Lower lobe of right lung (tissue), 2 donors: ENCODE data around the gene F2RL1. TPM values are rescaled to one million over a fixed set of nuclear protein-coding genes. Genes with fewer than 3 reads are reported as not detected.

Source experiments
- ATAC-seq, 2 donors: fragments of 200-7000 bp; cut with Tn5 transposase; one replicate each; pipeline ENCODE4 v1.9.1; 2020 to 2022; ENCODE audit warnings: mild to moderate bottlenecking in 2 of 2, moderate library complexity in 2 of 2
- DNase-seq: peaks from one replicate; pipeline ENCODE4 v3.0.0-alpha.2; 2020
- H3K27ac ChIP-seq: fragments of 200-600 bp; one replicate; pipeline ENCODE4 v1.8.0; 2022
- H3K27me3 ChIP-seq: fragments of 200-600 bp; one replicate; pipeline ENCODE4 v1.8.0; 2022; ENCODE audit warnings: low read depth
- H3K36me3 ChIP-seq: fragments of 200-600 bp; one replicate; pipeline ENCODE4 v1.8.0; 2022; ENCODE audit warnings: mild to moderate bottlenecking
- H3K4me1 ChIP-seq: fragments of 200-600 bp; one replicate; pipeline ENCODE4 v1.8.0; 2022
- H3K4me3 ChIP-seq: fragments of 200-600 bp; one replicate; pipeline ENCODE4 v1.8.0; 2022; ENCODE audit warnings: mild to moderate bottlenecking
- H3K9me3 ChIP-seq: fragments of 200-600 bp; one replicate; pipeline ENCODE4 v1.8.0; 2022
- CTCF ChIP-seq: fragments of 200-600 bp; IDR thresholded peaks from one replicate; pipeline ENCODE4 v1.8.0; 2022; ENCODE audit warnings: antibody characterized with exemption, mild to moderate bottlenecking
- intact Hi-C: fragments of 100-400 bp; cut with DNase I; formaldehyde crosslinking; loops from one replicate; pipeline ENCODE4 v1.11.0; 2022
- total RNA-seq: library from RNA; stranded (reverse); fragmentation: NEBNext Ultra II Directional; extraction: Animal tissue kit (Norgen Biotek cat#: 25700); gene quantifications from one replicate; pipeline ENCODE4 v1.2.1, GENCODE V29; 2021
- donor health status: DM: no; HTN: yes; CAD: no; lungs with severe emphysema.

The F2RL1 gene
- total RNA-seq, 1 donor from 2014 or later, result 5.9 TPM

DNA sequence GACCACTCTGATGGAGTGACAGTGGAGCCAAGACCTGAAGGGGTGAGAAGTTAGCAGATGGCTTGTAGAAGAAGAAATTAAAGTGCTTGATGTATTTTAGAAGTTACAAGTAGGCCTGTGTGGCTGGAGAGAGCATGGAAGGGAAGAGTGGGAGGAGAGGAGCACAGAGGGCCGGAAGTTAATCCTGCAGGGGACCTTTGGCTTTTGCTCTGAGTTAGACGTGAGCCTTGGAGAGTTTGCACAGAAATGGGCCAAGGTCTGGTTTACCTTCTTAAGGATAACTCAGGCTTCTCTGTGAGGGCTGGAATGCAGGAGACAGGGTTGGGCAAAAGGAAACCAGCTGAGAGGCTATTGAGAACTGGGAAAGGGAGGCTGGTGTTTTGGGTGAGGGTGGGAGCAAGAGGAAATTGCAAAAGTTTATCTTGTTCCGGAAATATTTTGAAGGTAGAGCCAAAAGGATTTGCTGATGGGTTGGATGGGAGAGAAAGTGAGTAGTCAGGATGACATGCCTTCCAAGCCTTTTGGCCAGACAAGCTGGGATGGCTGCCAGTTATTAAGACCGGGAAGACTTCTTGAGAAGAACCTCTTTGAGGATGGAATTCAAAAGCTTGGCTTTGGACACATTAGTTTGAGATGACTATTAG lies 17.5 kb upstream of the F2RL1 start:
- no peaks in the 10 kb centered on the region for H3K27me3 ChIP-seq
- intact Hi-C loops, result no loop called here
- ATAC-seq (no peak), DNase-seq (no peak)
- H3K36me3 ChIP-seq, result no peaks in the 10 kb centered on the region
- no peak for TF ChIP-seq CTCF
- H3K4me1 ChIP-seq, result no peaks in the 10 kb centered on the region
- no peak overlapping the region for H3K27ac ChIP-seq
- H3K9me3 ChIP-seq, result no peaks in the 10 kb centered on the region
- H3K4me3 ChIP-seq, result no peak overlapping the region

GRCh38 chr5:76801803-76802195 lies 17.0 kb upstream of the F2RL1 start:
- intact Hi-C loops, result no loop called here
- no peaks in the 10 kb centered on the region for H3K9me3 ChIP-seq
- no peak overlapping the region for H3K27ac ChIP-seq
- H3K36me3 ChIP-seq, result no peaks in the 10 kb centered on the region
- no peaks in the 10 kb centered on the region for H3K27me3 ChIP-seq
- DNase-seq (no peak), ATAC-seq (no peak)
- no peak overlapping the region for H3K4me3 ChIP-seq
- H3K4me1 ChIP-seq, result no peaks in the 10 kb centered on the region
- no peak for TF ChIP-seq CTCF

DNA sequence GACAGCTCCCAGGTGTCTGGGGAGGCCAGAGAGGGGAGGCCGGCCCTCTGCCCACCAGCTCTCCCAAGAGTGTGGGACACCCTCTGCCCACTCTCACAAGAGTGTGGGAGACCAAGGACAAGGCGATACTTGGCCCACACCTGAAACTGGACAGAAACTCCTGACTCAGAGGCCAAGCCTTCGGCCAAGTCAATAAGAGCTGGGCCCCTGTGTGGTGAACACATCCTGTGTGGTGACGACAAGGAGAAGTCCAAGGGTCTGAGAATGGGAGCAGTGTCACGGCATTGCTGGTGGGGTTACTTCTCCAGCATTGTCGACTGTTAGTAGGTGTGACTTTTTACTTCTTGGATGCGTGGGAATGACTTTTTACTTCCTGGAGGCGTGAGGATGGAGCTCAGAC lies 14.6 kb upstream of the F2RL1 start:
- no peaks in the 10 kb centered on the region for H3K4me1 ChIP-seq
- no peaks in the 10 kb centered on the region for H3K36me3 ChIP-seq
- intact Hi-C loops, result no loop called here
- DNase-seq (no peak), ATAC-seq (no peak)
- no peak for TF ChIP-seq CTCF
- H3K27me3 ChIP-seq, result no peaks in the 10 kb centered on the region
- H3K4me3 ChIP-seq, result no peak overlapping the region
- no peaks in the 10 kb centered on the region for H3K9me3 ChIP-seq
- no peak overlapping the region for H3K27ac ChIP-seq

- Histone ChIP-seq H3K27me3 (no peaks in the 10 kb centered on the region), H3K4me3 (no peak overlapping the region), H3K36me3 (no peaks in the 10 kb centered on the region), H3K4me1 (no peaks in the 10 kb centered on the region), H3K9me3 (no peaks in the 10 kb centered on the region), H3K27ac (no peak overlapping the region)
- TF ChIP-seq CTCF, result no peak
- DNase-seq (no peak), ATAC-seq (no peak)
- intact Hi-C loops, result no loop called here
Observed at GRCh38 chr5:76805821-76806505, 12.9 kb upstream of the F2RL1 start.

- Histone ChIP-seq H3K4me1 (no peaks in the 10 kb centered on the region), H3K27me3 (no peaks in the 10 kb centered on the region), H3K27ac (no peak overlapping the region), H3K4me3 (no peak overlapping the region), H3K9me3 (no peaks in the 10 kb centered on the region), H3K36me3 (no peaks in the 10 kb centered on the region)
- DNase-seq (no peak), ATAC-seq (no peak)
- intact Hi-C loops, result no loop called here
- TF ChIP-seq CTCF, result no peak
Observed at GRCh38 chr5:76807296-76807695, 11.5 kb upstream of the F2RL1 start.
